H9 (cell line): ENCODE measurements around the gene CDH23. TPM values are rescaled to one million over a fixed set of nuclear protein-coding genes. Genes with fewer than 3 reads are reported as not detected.

Experiments used
- DNase-seq: peaks from one replicate; pipeline ENCODE4 v3.0.0-alpha.2; 2017
- H2AFZ ChIP-seq: one replicate; pipeline ENCODE4 v1.6.1; 2013; ENCODE audit warnings: mild to moderate bottlenecking, low read length, control low read depth, moderate library complexity
- H2AK5ac ChIP-seq: 2 replicates; pipeline ENCODE4 v1.6.1; 2013; ENCODE audit warnings: low read length, control low read depth, mixed read lengths; ENCODE audit not compliant: insufficient read length
- H2BK120ac ChIP-seq: one replicate; pipeline ENCODE4 v1.6.1; 2013; ENCODE audit warnings: low read depth, mild to moderate bottlenecking, low read length, control low read depth, inconsistent platforms; ENCODE audit not compliant: poor library complexity, severe bottlenecking
- H2BK12ac ChIP-seq: 2 replicates; pipeline ENCODE4 v1.6.1; 2013; ENCODE audit warnings: low read length, control low read depth, mixed read lengths, low read depth; ENCODE audit not compliant: insufficient read length
- H2BK15ac ChIP-seq: 2 replicates; pipeline ENCODE4 v1.6.1; 2013; ENCODE audit warnings: low read depth, low read length, control low read depth
- H2BK20ac ChIP-seq: one replicate; pipeline ENCODE4 v1.6.1; 2013; ENCODE audit warnings: low read depth, mild to moderate bottlenecking, low read length, control low read depth, inconsistent platforms; ENCODE audit not compliant: poor library complexity, severe bottlenecking
- H2BK5ac ChIP-seq: 2 replicates; pipeline ENCODE4 v1.6.1; 2013; ENCODE audit warnings: low read length, control low read depth, mixed read lengths; ENCODE audit not compliant: insufficient read length
- H3K14ac ChIP-seq: 2 replicates; pipeline ENCODE4 v1.6.1; 2013; ENCODE audit warnings: low read length, control low read depth; ENCODE audit not compliant: insufficient read depth
- H3K18ac ChIP-seq: 2 replicates; pipeline ENCODE4 v1.6.1; 2013; ENCODE audit warnings: low read depth, mild to moderate bottlenecking, mixed read lengths, low read length, control low read depth; ENCODE audit not compliant: insufficient read length
- H3K23ac ChIP-seq: 2 replicates; pipeline ENCODE4 v1.6.1; 2013; ENCODE audit warnings: low read length, control low read depth, mixed read lengths, low read depth; ENCODE audit not compliant: insufficient read length
- H3K23me2 ChIP-seq: 2 replicates; pipeline ENCODE4 v1.6.1; 2013; ENCODE audit warnings: low read depth, mild to moderate bottlenecking, mixed read lengths, low read length, control low read depth; ENCODE audit not compliant: insufficient read length, poor library complexity, severe bottlenecking
- H3K27ac ChIP-seq: 2 replicates; pipeline ENCODE4 v1.5.1; 2013; ENCODE audit warnings: low read length, control low read depth, mixed read lengths, low read depth; ENCODE audit not compliant: insufficient read length
- H3K27me3 ChIP-seq: 2 replicates; pipeline ENCODE4 v1.6.1; 2013; ENCODE audit warnings: low read length, control low read depth, inconsistent platforms; ENCODE audit not compliant: insufficient read depth
- H3K4ac ChIP-seq: 2 replicates; pipeline ENCODE4 v1.6.1; 2013; ENCODE audit warnings: low read depth, mild to moderate bottlenecking, control low read depth, inconsistent platforms, low read length, moderate library complexity
- H3K4me1 ChIP-seq: 2 replicates; pipeline ENCODE4 v1.6.1; 2013; ENCODE audit warnings: low read length, control low read depth, inconsistent platforms; ENCODE audit not compliant: insufficient read depth
- H3K4me2 ChIP-seq: 2 replicates; pipeline ENCODE4 v1.6.1; 2013; ENCODE audit warnings: low read length, control low read depth, mixed read lengths; ENCODE audit not compliant: insufficient read length, insufficient read depth
- H3K56ac ChIP-seq: 2 replicates; pipeline ENCODE4 v1.6.1; 2013; ENCODE audit warnings: low read depth, mild to moderate bottlenecking, mixed read lengths, low read length, control low read depth; ENCODE audit not compliant: insufficient read length
- H3K79me1 ChIP-seq: 2 replicates; pipeline ENCODE4 v1.6.1; 2013; ENCODE audit warnings: low read depth, mild to moderate bottlenecking, moderate library complexity, low read length, control low read depth, inconsistent platforms; ENCODE audit not compliant: insufficient read depth, poor library complexity, severe bottlenecking
- H3K79me2 ChIP-seq: 2 replicates; pipeline ENCODE4 v1.6.1; 2013; ENCODE audit warnings: low read length, control low read depth, inconsistent platforms; ENCODE audit not compliant: insufficient read depth
- H3K9ac ChIP-seq: 2 replicates; pipeline ENCODE4 v1.6.1; 2013; ENCODE audit warnings: low read length, control low read depth, mixed read lengths; ENCODE audit not compliant: insufficient read length; ENCODE audit errors: extremely low read depth
- H3K9me3 ChIP-seq: one replicate; pipeline ENCODE4 v1.6.1; 2013; ENCODE audit warnings: low read depth, low read length, inconsistent platforms; ENCODE audit not compliant: control insufficient read depth
- H3T11ph ChIP-seq: one replicate; pipeline ENCODE4 v1.6.1; 2013; ENCODE audit warnings: mild to moderate bottlenecking, low read length, control low read depth, inconsistent platforms
- H4K20me1 ChIP-seq: one replicate; pipeline ENCODE4 v1.6.1; 2013; ENCODE audit not compliant: control insufficient read depth, insufficient read length, insufficient read depth
- H4K5ac ChIP-seq: 2 replicates; pipeline ENCODE4 v1.6.1; 2013; ENCODE audit warnings: low read depth, mild to moderate bottlenecking, mixed read lengths, low read length, control low read depth; ENCODE audit not compliant: insufficient read length
- H4K8ac ChIP-seq: replicated peaks from 2 replicates; pipeline ENCODE4 v1.6.1; 2013; ENCODE audit warnings: low read length, control low read depth, mixed read lengths, low read depth; ENCODE audit not compliant: insufficient read length
- H4K91ac ChIP-seq: 2 replicates; pipeline ENCODE4 v1.6.1; 2013; ENCODE audit warnings: low read depth, mild to moderate bottlenecking, moderate library complexity, mixed read lengths, low read length, control low read depth; ENCODE audit not compliant: insufficient read length
- H3K27ac Mint-ChIP-seq, 3 experiments: 2 replicates in 2 of 3; 3 replicates in 1 of 3; pipeline ENCODE4 v1.8.0; 2020 to 2021; ENCODE audit warnings: mixed read lengths in 3 of 3, mild to moderate bottlenecking in 1 of 3, moderate library complexity in 1 of 3
- H3K27me3 Mint-ChIP-seq: 2 replicates; pipeline ENCODE4 v1.8.0; 2021; ENCODE audit warnings: low read depth, mild to moderate bottlenecking, moderate library complexity, mixed read lengths
- H3K36me3 Mint-ChIP-seq, 3 experiments: 2 replicates in 2 of 3; 3 replicates in 1 of 3; pipeline ENCODE4 v1.8.0; 2020 to 2021; ENCODE audit warnings: low read depth in 3 of 3, mixed read lengths in 3 of 3; ENCODE audit not compliant: insufficient read depth in 1 of 3
- H3K4me1 Mint-ChIP-seq, 2 experiments: 2 replicates each; pipeline ENCODE4 v1.8.0; 2020; ENCODE audit warnings: mixed read lengths in 2 of 2
- H3K4me3 Mint-ChIP-seq, 2 experiments: 2 replicates in 1 of 2; 3 replicates in 1 of 2; pipeline ENCODE4 v1.8.0; 2020 to 2021; ENCODE audit warnings: mild to moderate bottlenecking in 2 of 2, mixed read lengths in 2 of 2, moderate library complexity in 1 of 2
- H3K9me3 Mint-ChIP-seq, 2 experiments: 2 replicates in 1 of 2; 3 replicates in 1 of 2; pipeline ENCODE4 v1.8.0; 2020; ENCODE audit warnings: mild to moderate bottlenecking in 2 of 2, mixed read lengths in 2 of 2, moderate library complexity in 1 of 2
- WGBS: extraction: QIAGEN DNeasy Blood & Tissue Kit; methylation state at CpG from one replicate; pipeline ENCODE4 v1.1.7; 2013; ENCODE audit warnings: missing lambda C conversion rate, low lambda C conversion rate, mixed read lengths; ENCODE audit not compliant: insufficient read length; ENCODE audit errors: extremely low coverage; 5-methylcytosine and 5-hydroxymethylcytosine counted together
- total RNA-seq: library from RNA; stranded (reverse); gene quantifications from 2 replicates; pipeline ENCODE4 v1.2.1, GENCODE V29; 2021
- TF ChIP-seq, protein P1 (sequence below): fragments of 200-600 bp; sonication (generic); conservative IDR thresholded peaks from 3 replicates; pipeline ENCODE4 v1.8.0; 2021; ENCODE audit warnings: antibody characterized with exemption, mild to moderate bottlenecking

CDH23 gene
- total RNA-seq, 1 experiment from 2014 or later, result 2.1 TPM

- no peak for DNase-seq
- H2BK15ac ChIP-seq, result no peak overlapping the region
- no peak overlapping the region for H4K5ac ChIP-seq
- no peak overlapping the region for H3K9ac ChIP-seq
- TF ChIP-seq, protein P1, sequence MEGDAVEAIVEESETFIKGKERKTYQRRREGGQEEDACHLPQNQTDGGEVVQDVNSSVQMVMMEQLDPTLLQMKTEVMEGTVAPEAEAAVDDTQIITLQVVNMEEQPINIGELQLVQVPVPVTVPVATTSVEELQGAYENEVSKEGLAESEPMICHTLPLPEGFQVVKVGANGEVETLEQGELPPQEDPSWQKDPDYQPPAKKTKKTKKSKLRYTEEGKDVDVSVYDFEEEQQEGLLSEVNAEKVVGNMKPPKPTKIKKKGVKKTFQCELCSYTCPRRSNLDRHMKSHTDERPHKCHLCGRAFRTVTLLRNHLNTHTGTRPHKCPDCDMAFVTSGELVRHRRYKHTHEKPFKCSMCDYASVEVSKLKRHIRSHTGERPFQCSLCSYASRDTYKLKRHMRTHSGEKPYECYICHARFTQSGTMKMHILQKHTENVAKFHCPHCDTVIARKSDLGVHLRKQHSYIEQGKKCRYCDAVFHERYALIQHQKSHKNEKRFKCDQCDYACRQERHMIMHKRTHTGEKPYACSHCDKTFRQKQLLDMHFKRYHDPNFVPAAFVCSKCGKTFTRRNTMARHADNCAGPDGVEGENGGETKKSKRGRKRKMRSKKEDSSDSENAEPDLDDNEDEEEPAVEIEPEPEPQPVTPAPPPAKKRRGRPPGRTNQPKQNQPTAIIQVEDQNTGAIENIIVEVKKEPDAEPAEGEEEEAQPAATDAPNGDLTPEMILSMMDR, result peak; percentile 20; the same call in 1 of the 3 replicates
- no peak overlapping the region for H2BK120ac ChIP-seq
- no peak overlapping the region for H2BK12ac ChIP-seq
- H3K27me3 ChIP-seq, result no peaks in the 10 kb centered on the region
- H3K4me1 ChIP-seq, result no peaks in the 10 kb centered on the region
- H3K4ac ChIP-seq, result no peak overlapping the region
- H3K4me2 ChIP-seq, result no peak overlapping the region
- no peaks in the 10 kb centered on the region for H3K79me2 ChIP-seq
- no peaks in the 10 kb centered on the region for H3K9me3 ChIP-seq
- Mint-ChIP-seq H3K9me3 (peaks cover 6 to 9% of the 10 kb centered on the region in 2 experiments), H3K4me3 (no peak overlapping the region), H3K27me3 (peaks cover 27% of the 10 kb centered on the region), H3K36me3 (peaks cover 3 to 10% (median 4%) of the 10 kb centered on the region in 3 experiments), H3K27ac (no peak overlapping the region), H3K4me1 (peaks cover 4 to 5% of the 10 kb centered on the region in 2 experiments; a peak in 2 of 4 replicates)
- no peak overlapping the region for H2AFZ ChIP-seq
- no peak overlapping the region for H3T11ph ChIP-seq
- no peak overlapping the region for H4K91ac ChIP-seq
- H4K8ac ChIP-seq, result no peak overlapping the region
- no peak overlapping the region for H3K56ac ChIP-seq
- no peaks in the 10 kb centered on the region for H3K23me2 ChIP-seq
- no CpG with 5 or more reads among the region's 22 CpGs for WGBS
- no peak overlapping the region for H3K27ac ChIP-seq
- no peak overlapping the region for H2BK5ac ChIP-seq
- H3K79me1 ChIP-seq, result no peaks in the 10 kb centered on the region
- H4K20me1 ChIP-seq, result no peaks in the 10 kb centered on the region
- H2BK20ac ChIP-seq, result no peak overlapping the region
- no peak overlapping the region for H3K18ac ChIP-seq
- no peak overlapping the region for H3K23ac ChIP-seq
- H2AK5ac ChIP-seq, result no peak overlapping the region
- H3K14ac ChIP-seq, result no peak overlapping the region
Measured at GRCh38 chr10:71483885-71484751, 87.4 kb downstream of the CDH23 start.
